Fibroblast of skin of right biceps (primary cell): ENCODE data around the gene ZYG11A.

Experiments used
- DNase-seq: peaks from one replicate; pipeline ENCODE4 v3.0.0-alpha.2; 2013

The ZYG11A gene

DNA sequence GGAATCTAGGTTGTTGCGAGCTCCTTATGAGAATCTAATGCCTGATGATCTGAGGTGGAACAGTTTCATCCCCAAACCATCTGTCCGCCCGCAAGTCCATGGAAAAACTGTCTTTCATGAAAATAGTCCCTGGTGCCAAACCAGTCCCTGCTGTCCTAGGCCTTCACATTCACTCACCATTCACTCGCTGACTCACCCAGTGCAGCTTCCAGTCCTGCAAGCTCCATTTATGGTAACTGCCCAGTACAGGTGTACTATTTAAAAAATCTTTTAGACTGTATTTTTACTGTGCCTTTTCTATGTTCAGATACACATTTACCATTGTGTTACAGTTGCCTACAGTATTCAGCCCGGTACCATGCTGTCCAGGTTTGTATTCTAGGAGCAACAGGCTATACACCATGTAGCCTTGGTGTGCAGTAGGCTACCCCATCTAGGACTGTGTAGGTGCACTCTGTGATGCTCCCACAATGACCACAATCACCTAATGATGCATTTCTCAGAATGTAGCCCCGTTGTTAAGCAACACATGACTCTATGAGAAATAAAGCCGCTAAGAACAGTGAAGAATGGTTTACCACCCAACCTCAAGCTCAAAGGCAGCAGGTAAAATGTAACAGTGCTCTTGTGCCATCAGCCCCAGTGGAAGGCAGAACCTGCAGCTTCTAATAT lies 76.6 kb downstream of the ZYG11A start:
- DNase-seq: no peak

DNA sequence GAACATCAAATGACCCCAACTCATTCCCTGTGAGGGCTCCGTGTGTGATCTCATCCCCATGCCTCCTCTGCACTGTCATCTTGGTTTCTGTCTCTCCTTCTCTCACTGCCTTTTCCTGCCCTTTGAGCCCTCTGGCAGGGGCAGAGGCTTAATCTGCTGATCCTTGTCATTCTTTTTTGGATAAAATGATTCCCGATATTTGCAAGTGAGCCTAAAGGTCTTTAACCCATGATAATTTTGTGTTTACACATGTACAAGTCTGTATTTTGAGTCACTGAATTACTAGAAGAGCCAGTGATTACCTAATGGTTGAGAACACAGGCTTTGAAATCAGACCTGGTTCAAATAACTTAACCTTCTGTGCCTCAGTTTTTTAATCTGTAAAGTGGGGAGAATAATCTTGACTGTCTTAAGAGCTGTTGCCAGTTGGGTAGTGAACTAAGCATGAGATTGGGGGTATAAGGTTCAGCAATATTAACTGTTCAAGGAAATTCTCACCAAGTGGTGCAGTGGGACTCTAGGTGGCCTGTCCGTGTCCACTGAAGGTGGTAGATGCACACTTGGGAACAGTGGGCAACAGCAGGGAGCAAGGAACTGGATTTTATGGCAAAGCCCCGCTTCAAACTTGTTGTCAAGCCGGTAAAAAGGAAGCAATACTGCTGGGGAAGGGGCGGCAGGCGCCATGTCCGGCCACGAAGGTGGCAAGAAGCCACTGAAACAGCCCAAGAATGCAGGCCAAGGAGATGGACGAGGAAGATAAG lies 77.3 kb downstream of the ZYG11A start:
- no peak for DNase-seq

DNA sequence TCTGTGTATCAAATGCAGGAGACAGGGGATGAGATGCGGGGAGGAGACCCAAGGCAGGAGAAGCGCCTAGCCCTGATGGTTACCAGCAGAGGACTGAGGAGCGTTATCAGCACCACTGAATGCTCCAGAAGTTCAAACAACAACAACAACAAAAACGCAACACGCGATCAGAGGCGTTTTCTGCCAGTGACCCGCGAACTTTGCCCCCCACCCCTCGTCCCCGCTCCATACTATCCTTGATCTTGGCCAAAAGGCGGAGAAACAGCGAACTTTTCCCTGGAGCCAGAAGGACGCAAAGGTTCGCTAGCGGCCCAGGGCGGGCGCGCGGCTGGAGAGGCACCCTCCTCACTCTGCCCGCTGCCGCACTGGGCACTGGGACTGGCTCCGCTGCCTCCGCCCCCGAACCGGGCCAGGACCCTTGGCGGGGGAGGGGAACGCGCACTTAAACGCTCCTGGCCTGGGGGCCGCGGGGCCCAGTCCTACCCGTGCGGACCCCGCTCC lies 78.3 kb downstream of the ZYG11A start:
- DNase-seq: no peak

DNA sequence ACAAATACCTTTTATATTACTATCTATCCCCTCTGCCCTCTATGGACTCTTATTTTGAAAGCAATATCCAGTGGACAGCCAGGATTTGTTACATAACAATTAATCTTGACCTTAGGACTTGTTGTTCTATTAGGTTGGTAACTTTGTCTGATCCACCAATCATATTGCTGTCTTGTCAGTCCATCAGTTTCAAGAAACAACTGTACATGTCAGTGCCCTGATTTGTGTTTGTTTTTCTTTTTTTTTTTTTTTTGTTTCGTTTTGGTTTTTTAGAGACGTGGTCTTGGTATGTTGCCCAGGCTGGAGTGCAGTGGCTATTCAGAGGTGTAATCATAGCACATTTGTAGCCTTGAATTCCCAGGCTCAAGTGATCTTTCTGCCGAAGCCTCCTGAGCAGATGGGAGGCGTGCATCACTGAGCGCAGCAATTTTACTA lies 83.0 kb downstream of the ZYG11A start:
- DNase-seq: no peak

DNA sequence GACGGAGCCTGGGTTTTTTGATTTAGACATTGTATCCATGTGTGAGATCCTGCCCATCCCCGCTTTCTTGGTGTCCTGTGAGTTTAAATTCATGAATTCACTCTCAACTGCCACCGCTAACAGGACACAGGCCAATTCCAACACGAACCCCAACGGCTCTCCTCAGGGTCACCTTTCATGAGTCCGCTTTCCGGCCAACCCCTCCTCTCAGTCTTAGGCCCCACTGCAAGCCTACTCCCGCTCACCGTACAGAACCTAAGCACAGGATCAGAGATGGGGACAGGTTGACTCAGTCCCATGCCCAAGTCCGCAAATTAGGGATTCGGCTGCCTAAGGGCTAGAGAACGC lies 84.3 kb downstream of the ZYG11A start:
- no peak for DNase-seq

DNA sequence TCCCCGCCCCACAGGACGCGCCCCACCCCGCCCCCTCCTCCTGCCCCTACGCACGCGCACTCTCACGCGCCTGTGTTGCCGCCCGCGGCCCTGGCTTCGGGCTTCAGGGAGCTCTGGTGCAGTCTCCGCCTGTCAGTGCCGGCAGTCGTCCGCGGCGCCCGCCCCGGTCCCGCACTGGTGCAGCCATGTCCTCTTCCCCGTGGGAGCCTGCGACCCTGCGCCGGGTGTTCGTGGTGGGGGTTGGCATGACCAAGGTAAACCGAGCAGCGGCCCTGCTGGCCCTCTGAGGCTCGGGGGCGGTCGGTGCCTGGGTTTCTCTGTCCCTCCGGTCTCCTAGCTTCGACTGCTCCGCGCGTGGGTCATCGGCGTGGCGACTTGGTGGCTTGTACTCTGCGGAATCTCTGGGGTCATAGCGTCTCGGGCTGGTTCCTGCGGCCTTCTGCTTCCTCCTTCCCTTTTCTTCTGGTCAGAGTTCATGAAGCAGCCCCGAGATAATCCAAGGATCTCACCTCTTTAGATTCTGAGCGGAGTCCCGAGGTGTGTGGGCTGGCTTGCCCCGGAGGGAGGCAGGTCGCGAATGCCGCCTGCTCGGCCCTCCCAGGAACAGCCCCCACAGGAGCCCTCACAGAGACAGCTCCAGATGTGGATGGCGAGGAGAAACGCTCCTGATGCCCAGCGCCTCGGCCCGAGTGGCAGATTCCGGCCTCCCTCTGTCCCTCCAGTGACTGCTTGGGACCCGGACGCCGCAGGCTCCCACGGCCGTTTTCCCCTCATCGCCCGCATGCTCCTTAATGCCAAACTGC lies 84.9 kb downstream of the ZYG11A start, which contains the start of gene SCP2:
SCP2 (plus strand) TSS at position 65 of the 803 bp plus-strand sequence; CDS start at position 186, 121 bp downstream.
- peak; percentile 75 for DNase-seq

DNA sequence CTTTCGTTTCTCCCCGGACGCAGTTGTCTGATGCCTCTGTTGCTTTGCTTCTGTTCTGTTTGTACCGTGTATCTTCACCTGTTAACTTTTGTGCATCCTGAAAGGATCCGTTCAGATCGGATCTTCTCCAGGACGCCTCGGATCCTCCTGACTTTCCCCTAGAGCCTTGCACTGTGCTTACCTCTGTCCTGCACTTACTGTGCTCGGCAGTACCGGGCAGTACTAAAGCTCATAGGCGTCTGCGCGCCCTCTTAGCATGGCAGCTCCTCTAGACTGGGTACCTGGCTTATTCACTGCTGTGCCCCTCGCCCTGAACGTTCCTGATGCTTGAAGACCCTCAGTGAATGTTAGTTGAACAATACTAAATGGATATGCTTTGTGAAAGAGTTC lies 85.5 kb downstream of the ZYG11A start:
- no peak for DNase-seq

DNA sequence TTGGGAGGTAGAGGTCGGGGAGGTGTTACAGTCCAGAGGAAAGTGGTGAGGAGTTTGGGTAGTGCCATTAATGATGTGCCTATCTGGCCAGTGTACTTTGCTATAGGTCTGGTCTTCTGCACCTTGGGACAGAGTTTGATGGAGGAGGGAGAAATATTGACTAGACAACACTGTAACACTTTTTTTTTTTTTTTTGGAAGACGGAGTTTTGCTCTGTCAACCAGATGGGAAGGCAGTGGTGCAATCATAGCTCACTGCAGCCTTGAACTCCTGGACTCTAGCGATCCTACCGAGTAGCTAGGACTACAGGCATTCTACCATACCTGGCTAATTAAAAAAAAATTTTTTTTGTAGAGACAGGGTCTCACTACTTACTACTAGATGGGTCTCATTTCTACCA lies 86.5 kb downstream of the ZYG11A start:
- no peak for DNase-seq

DNA sequence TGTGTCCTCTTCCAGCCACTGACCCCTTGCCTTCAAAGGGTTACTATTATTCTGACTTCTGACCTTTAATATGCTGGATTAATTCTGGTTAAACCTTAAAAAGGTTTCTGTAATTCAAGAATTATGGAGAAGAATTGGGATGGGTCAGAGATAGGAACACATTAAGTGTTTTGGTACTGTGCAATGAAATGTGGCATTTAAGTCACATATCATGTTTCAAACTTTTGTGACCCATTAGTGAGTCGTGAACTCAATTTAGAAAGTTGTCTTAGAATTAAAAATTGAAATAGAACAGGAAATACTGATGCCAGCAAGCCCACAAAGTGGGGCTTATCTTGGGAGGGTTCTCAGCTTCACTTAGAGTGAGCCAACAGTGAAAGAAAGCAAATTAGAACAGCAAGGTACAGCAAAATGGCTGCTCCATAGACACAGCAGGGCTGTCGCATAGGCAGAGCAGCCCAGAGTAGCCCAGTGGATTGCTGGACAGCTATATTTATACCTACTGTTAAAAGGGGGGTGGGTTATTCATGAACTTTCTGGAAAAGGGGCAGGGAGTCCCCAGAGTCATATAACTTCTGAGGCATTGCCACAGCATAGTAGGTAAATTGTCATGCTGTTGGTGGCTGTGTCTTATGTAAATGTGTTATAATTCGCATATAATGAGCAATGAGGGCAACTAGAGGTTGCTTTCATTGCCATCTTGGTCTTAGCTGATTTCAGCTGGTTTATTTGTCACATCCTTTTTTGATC lies 95.0 kb downstream of the ZYG11A start:
- no peak for DNase-seq

DNA sequence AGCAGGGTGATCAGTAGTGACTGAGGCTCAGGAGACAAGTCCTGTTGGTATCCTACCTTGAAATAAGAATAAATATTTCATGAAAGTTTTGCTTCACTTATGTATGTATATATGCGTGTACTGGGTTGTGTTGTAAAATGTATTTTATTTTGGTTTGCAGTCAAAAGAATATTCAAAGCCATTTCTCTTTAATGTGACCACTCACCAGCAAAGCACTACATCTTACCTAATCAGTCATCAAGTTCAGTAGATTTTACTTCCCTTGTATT lies 95.6 kb downstream of the ZYG11A start:
- DNase-seq: no peak

DNA sequence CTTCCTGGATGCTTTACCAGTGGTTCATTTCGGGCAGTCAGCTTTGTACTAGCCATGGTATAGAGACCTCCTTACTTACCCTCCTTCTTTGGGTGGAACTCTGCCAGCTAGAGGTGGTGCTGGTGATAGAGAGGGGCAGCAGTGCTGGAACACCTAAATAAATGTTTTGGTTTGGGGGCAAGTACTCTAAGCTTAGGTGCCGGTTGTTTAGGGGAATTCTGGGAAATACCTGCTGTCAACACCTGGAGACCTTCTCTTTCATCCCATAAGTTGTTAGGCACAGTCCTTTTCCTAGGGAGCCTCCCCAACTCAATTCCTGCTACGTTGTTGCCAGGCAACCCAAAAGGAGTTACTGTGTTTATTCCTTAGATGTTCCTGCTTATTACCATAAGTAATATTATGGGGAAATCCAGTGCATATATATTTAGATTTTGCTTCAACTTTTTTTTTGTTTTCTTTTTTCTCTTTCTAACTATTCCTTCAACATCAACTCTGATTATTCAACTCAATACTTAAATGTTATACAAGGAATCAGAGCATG lies 101.4 kb downstream of the ZYG11A start:
- DNase-seq: no peak

DNA sequence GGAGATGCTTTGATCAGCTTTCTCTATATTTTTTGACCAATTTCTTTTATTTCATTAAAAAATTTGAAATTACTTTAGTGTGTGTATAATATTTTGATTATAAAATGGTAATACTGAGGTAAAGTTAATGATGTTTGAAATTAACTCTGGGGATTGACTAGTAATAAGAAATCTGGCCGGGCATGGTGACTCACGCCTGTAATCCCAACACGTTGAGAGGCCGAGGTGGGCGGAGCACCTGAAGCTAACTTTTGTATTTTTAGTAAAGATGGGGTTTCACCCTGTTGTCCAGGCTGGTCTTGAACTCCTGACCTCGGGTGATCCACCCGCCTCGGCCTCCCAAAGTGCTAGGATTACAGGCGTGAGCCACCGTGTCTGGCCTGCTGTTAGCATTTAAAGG lies 102.0 kb downstream of the ZYG11A start:
- no peak for DNase-seq
